HG03439 (cell line): ENCODE results near the gene ICE1.
"Not testable (repeated sequence)": the region's sequence is repeated elsewhere in the genome, so short reads cannot be mapped to it uniquely, and the experiment has no call there.

ENCODE experiments used
- ATAC-seq: cut with Tn5 transposase; IDR thresholded peaks from one replicate; pipeline ENCODE4 v1.9.1; 2021; ENCODE audit warnings: mild to moderate bottlenecking, moderate library complexity; ENCODE audit not compliant: unreplicated experiment

The ICE1 gene

DNA sequence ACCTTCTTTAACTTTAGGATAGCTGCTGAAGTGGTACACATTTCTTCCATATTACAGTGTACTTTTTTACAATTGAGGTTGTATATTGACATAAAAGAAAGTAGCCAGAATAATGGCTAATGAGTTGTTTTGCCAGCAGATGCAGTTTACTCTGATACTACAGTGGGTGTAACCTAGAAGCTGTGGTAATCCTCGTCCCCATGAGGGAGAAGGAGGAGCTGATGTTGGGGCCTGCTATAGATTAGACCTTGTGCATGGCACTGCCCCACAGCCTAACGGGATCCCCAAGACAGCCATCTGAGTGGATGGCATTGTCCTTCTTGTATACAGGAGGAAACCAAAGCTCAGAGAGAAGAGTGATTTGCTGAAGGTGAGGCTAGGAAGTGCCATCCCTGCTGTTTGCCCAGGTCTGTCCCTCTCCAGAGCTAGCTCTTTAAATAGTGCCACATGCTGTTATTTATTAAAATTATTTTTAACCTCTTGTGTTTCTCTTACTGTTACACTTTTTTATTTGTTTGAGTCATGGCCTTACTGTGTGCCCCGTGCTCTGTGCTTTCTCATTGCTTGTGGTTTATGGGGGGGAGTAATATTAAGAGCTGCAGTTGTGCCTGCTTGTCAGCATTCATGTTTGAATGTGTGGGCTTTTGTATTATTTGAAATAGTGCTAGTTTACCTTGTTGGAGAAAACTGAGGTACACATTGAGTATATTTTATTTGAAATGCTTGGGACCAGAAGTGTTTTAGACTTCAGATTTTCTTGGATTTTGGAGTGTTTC, 65.3 kb downstream of the ICE1 start:
- no peak for ATAC-seq

- ATAC-seq, result no peak
Measured at GRCh38 chr5:5490774-5491347, 68.4 kb downstream of the ICE1 start.

DNA sequence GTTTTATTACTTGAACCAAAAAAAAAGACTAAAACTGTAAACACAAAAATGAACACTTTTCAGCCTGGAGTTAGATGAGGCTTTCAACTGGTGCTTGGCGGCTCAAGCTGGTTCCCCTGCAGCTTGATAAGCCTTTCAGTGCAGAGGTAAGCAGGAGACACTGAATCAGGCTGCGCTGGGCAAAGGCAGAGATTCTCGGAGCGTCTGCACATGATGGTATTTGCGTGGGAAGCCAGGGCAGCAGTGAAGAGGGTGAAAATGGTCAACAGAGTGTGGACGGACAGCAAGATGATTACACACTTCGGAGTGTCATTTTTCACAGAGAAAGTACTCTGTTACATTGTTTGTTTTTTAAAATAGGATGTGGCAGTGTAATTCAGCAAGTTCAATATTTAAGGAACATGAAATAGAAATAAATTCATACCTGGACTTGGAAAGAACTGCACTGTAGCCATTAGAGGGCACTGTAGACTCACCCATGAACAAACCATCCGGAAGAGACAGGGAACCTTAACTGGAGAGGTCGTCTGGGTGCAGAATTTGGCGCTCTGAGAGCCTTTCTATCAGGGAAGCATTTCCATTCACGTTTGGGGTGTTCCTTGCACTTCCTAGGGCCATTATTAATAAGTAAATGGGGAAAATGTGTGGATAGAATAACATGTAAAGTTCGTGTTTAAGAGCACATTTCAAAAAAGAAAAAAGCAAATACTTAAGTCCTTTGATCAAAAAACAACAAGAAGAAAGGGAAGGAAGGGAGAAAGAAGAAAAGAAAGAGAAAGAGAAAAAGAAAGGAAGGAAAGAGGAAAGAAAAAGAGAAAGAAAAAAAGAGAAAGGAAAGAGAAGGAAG, 69.8 kb downstream of the ICE1 start:
- ATAC-seq, result peak; percentile 46

DNA sequence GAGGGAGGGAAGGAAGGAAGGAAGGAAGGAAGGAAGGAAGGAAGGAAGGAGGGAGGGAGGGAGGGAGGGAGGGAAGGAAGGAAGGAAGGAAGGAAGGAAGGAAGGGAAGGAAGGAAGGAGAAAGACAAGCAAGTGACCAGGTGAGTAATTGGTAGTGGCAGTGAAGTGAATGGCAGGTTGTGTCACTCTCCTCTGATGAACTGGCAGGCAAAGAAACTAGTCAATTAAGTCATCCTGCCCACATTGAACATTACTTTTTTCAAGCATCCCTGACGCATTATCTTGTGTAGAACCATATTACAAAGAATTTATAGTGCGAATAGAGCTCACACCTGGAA, 70.4 kb downstream of the ICE1 start:
- not testable (repeated sequence) for ATAC-seq

GRCh38 chr5:5494489-5495402, 72.3 kb downstream of the ICE1 start:
- ATAC-seq, result peak; percentile 66

- ATAC-seq, result no peak
Measured at GRCh38 chr5:5497152-5497788, 74.8 kb downstream of the ICE1 start.

DNA sequence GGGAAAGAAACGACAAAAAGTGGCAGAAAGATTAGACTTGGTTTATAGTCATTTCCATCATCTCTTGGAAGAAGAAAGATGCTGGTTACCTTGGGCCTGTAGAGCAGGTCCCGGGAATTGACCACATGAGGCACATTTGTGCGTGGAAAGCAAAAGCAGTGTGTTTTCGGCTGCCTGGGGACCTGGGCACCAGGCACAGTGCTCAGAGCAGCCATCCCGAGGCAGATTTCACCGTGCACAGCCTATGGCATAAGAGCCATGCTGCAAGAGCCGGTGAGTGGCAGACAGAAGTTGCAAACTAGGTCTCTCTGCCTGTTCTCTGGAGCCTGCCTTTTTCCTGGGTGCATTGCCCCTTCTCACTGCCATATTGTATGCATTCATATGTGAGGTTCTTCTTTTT, 77.0 kb downstream of the ICE1 start:
- no peak for ATAC-seq

GRCh38 chr5:5504325-5504724, 81.8 kb downstream of the ICE1 start:
- ATAC-seq, result no peak

DNA sequence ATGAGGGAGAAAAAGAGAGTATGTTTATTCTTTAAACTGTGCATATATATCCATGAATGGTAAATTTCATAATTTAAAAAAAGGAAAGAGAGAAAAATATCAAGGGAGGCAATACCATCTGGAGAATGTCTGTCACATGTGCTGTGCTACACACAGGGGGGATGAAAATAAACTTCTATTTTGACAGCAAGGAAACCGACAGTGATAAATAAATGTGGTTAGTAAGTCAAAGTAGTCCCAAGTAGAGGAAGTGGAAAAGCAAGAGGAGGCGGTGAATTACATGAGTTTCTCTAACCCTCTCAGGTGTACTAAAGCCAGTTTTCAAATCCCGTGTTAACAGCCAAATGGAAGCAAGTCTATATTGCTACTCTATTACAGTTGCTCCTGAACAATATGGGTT, 83.3 kb downstream of the ICE1 start:
- no peak for ATAC-seq

- no peak for ATAC-seq
Measured at GRCh38 chr5:5508391-5508790, 85.9 kb downstream of the ICE1 start.

GRCh38 chr5:5511904-5512416, 89.5 kb downstream of the ICE1 start:
- no peak for ATAC-seq

GRCh38 chr5:5512543-5512942, 90.1 kb downstream of the ICE1 start:
- ATAC-seq, result no peak

- ATAC-seq, result not testable (repeated sequence)
Measured at GRCh38 chr5:5520622-5521021, 98.1 kb downstream of the ICE1 start.

DNA sequence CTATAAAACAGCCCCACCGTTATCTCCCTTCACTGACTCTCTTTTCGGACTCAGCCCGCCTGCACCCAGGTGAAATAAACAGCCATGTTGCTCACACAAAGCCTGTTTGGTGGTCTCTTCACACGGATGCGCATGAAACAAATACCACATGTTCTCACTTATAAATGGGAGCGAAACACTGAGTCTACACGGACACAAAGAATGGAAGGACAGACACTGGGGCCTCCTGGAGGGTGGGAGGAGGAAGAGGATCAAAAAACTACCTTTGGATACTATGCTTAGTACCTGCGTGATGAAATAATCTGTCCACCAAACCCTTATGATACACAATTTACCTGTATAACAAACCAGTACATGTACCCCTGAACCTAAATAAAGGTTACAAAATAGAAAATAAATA, 98.6 kb downstream of the ICE1 start:
- no peak for ATAC-seq

DNA sequence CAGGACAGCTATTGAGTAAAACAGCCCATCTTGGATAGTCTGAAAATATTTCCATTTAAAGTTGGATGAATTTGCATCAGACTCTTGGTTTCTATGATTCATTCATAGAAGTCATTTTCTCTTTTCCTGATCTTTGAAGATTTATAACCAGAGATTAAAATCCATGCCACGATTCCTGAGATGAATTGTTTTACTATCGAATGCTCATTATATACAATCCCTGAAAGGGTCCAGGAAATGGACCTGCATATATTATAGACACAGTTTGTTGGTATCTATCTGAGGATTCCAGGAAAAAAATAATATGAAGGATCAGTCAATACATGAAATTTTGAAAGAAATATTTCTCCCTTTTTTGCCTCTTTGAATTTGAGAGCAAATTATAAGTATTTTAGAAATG, 99.0 kb downstream of the ICE1 start:
- no peak for ATAC-seq

DNA sequence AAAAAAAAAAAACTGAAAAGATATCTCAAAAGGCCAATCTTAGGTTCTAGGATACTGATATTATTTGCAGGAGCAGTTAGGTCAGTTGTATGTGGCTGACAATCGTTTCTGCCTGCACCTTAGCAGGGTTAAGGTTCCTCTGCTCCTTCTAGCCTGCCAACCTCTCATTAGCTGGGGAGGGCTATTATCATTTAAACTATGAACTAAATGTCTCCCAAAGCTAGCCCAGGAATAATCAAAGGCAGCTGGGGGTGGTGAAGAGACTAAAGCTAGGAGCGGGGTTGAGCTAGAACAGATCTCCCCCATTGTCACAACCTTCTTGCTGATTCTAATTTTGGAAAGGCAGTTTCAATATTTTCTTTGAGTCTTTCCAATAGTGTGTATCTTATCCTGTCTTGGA, 99.9 kb downstream of the ICE1 start:
- ATAC-seq, result no peak

DNA sequence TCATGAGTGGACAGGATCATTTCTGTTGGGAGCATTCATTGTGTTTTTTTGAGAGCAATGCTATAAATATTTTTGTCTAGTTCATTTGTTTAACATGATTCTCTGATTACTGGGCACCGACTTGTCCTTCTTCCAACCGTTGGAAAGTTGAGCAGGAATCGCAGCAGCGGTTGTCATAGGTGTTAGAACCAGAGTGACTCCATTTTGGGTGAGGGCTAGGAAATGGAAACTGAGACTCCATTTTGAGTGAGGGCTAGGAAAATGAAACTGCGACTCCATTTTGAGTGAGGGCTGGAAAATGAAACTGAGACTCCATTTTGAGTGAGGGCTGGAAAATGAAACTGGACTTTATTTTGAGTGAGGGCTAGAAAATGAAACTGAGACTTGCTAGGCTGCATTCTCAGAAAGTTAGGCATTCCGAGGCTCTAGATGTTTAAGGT, 100.6 kb downstream of the ICE1 start:
- peak; percentile 85 for ATAC-seq

DNA sequence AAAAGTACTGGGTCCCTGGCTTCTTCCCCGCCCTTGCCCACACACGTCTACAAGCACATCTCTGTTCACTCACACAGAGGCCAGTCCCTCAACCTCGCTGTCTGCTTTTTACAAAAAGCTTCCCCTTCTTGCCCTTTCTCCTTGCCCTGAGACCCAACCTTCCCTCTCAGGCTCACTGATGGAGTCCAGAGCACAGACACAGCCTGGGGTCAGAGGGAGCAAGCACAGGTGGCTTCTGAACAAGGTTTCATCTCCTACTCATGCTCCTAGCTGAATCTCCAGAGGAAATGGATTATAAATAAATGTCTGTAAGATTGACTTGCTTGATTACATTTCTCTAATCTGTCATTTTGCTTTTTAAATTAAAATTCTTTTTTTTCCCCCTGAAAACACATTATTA, 101.8 kb downstream of the ICE1 start:
- ATAC-seq, result no peak

DNA sequence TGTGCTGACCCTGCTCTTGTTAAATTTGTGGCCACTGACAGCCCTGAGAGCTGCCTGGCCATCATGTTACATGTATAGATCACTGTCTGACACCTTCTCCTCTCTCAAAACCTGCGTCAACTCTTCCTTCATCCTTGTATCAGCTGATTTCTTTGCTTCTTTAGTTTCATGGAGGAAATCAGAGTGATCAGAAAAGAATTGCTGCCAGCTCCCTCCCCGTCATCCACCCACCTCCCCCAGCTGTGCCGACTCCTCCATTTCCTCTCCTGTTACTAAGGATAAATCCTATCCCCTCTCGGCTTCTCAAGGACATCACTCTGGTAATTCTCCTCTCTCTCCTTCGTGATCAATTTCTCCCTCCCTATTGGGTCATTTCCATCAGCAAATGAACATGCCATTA, 108.9 kb downstream of the ICE1 start:
- ATAC-seq, result no peak
